GM19035 (cell line): ENCODE results near the gene LIPE.

Experiments
- ATAC-seq: cut with Tn5 transposase; IDR thresholded peaks from one replicate; pipeline ENCODE4 v1.9.1; 2021; ENCODE audit not compliant: unreplicated experiment

The LIPE gene

GRCh38 chr19:42360787-42361544 lies 66.2 kb downstream of the LIPE start:
- no peak for ATAC-seq

DNA sequence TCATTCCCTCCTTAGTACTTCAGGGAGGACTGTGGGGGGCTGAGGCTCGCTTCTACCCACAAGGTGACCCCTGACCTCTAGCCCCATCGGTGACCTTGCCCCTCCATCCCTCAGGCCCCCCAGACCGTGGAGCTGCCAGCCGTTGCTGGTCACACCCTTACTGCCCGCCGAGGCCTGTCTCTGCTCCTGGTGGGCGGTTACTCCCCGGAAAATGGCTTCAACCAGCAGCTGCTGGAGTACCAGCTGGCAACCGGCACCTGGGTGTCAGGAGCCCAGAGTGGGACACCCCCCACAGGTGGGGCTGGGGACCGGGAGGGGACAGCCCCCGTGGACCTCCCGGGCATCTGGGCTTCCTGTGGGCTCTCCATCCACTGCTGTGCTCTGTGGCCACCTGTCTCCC lies 69.9 kb downstream of the LIPE start:
- no peak for ATAC-seq

GRCh38 chr19:42356686-42357085 lies 70.5 kb downstream of the LIPE start:
- ATAC-seq = no peak

DNA sequence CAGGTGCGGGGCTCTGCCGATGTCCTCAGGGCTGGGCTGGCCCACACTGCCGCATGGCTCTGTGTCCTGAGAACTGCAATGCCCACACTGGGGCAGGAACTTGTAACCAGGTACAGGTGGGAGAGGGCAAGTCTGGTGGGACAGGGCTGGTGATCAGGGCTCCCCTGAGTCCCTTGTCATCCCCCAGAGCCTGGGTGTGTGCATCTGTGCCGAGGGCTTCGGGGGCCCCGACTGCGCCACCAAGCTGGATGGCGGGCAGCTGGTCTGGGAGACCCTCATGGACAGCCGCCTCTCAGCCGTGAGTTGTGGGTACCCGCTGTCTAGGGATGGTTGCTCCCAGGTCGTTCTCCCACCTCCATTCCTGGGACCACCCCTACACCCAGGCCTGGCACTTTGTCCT lies 71.3 kb downstream of the LIPE start:
- no peak for ATAC-seq

DNA sequence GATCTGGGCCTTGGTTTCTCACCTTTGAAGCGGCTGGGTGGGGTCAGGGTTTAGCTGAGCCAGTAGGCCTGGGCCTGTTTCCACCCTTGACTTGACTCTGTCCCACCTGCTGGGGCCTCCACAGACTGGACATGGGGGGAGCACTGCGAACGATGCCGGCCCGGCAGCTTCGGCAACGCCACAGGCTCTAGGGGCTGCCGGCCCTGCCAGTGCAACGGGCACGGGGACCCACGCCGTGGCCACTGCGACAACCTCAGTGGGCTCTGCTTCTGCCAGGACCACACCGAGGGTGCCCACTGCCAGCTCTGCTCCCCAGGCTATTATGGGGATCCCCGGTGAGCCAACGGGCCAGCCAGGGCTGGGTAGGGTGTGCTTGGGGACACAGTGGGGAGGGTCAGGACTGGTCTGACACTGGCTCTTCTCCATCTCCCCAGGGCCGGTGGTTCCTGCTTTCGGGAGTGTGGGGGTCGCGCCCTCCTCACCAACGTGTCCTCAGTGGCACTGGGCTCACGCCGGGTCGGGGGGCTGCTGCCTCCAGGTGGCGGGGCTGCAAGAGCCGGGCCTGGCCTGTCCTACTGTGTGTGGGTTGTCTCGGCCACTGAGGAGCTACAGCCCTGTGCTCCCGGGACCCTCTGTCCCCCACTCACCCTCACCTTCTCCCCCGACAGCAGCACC lies 73.7 kb downstream of the LIPE start:
- ATAC-seq = no peak

DNA sequence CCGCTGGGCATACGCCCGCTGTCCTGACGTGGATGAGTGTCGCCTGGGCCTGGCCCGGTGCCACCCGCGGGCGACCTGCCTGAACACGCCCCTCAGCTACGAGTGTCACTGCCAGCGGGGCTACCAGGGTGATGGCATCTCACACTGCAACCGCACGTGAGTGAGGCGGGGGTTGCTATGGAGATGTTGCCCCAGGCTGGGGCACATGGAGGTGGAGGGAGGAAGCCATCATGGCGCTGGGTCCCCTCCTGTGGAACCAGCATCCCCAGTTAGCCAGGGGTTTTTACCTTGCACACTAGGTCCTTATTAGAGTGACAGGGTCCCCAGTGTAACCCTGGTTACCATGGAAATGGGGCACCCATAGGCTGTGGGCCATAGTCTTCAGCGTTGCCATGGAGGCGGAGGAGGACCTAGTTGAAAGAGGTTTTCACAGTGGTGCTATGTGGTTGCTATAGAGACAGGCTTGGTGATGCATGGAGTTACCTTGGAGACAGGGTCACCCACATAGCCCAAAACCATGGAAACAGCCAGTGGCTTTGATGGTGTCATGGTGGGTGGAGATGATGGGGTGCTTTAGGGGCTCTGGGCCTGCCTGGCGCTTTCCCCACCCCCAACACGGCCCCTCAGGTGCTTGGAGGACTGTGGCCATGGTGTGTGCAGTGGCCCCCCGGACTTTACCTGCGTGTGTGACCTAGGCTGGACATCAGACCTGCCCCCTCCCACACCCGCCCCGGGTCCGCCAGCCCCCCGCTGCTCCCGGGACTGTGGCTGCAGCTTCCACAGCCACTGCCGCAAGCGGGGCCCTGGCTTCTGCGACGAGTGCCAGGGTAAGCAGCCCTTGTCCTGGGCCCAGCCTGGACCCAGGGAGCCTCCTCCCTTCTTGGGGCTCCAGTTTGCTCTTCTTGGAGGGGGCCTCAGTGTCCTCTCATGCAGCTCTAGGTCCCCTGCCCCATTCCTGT lies 74.6 kb downstream of the LIPE start:
- no peak for ATAC-seq
